SW480 (cell line): ENCODE results near the gene NFIA.

Experiments used
- DNase-seq: peaks from one replicate; pipeline ENCODE4 v3.0.0-alpha.2; 2016; ENCODE audit warnings: low spot score

Gene NFIA

GRCh38 chr1:61494000-61494399 is 411.6 kb downstream of the NFIA start:
- no peak for DNase-seq

- DNase-seq, result no peak
These were observed 414.1 kb downstream of the NFIA start for GRCh38 chr1:61496501-61496900.

GRCh38 chr1:61497013-61497412 is 414.7 kb downstream of the NFIA start:
- no peak for DNase-seq

GRCh38 chr1:61498342-61498741 is 416.0 kb downstream of the NFIA start:
- DNase-seq, result no peak

- DNase-seq, result no peak
These were observed 419.9 kb downstream of the NFIA start for GRCh38 chr1:61501971-61502916.

- DNase-seq, result no peak
These were observed 421.9 kb downstream of the NFIA start for GRCh38 chr1:61504305-61504704.

- no peak for DNase-seq
These were observed 422.6 kb downstream of the NFIA start for GRCh38 chr1:61504852-61505390.

- no peak for DNase-seq
These were observed 423.9 kb downstream of the NFIA start for GRCh38 chr1:61506236-61506635.

- no peak for DNase-seq
These were observed 424.7 kb downstream of the NFIA start for GRCh38 chr1:61506944-61507500.
